ENCODE data around the gene RPL36.

RPL36 gene

GRCh38 chr19:5690125-5690954 is at the start of gene RPL36:
Gene RPL36 (plus strand): TSS chr19:5690295. CDS start chr19:5690508, 213 bp downstream.
- peak; percentile 98 for DNase-seq (ENCODE audit: low read depth)

- DNase-seq (ENCODE audit: low read depth), result no peak
Measured at GRCh38 chr19:5641171-5641570, 48.9 kb upstream of the RPL36 start.

- no peak for DNase-seq (ENCODE audit: low read depth)
Measured at GRCh38 chr19:5642204-5642603, 47.9 kb upstream of the RPL36 start.

- no peak for DNase-seq (ENCODE audit: low read depth)
Measured at GRCh38 chr19:5643060-5643459, 47.0 kb upstream of the RPL36 start.

- DNase-seq (ENCODE audit: low read depth), result no peak
Measured at GRCh38 chr19:5644037-5644436, 46.1 kb upstream of the RPL36 start.

GRCh38 chr19:5645409-5645808 is 44.7 kb upstream of the RPL36 start:
- no peak for DNase-seq (ENCODE audit: low read depth)

- no peak for DNase-seq (ENCODE audit: low read depth)
Measured at GRCh38 chr19:5646703-5647102, 43.4 kb upstream of the RPL36 start.

- no peak for DNase-seq (ENCODE audit: low read depth)
Measured at GRCh38 chr19:5648464-5648863, 41.6 kb upstream of the RPL36 start.

- DNase-seq (ENCODE audit: low read depth), result no peak
Measured at GRCh38 chr19:5651361-5651760, 38.7 kb upstream of the RPL36 start.

- no peak for DNase-seq (ENCODE audit: low read depth)
Measured at GRCh38 chr19:5652261-5652660, 37.8 kb upstream of the RPL36 start.

GRCh38 chr19:5654931-5655330 is 35.2 kb upstream of the RPL36 start:
- DNase-seq (ENCODE audit: low read depth), result no peak

- no peak for DNase-seq (ENCODE audit: low read depth)
Measured at GRCh38 chr19:5655412-5655811, 34.7 kb upstream of the RPL36 start.

GRCh38 chr19:5661483-5661882 is 28.6 kb upstream of the RPL36 start:
- no peak for DNase-seq (ENCODE audit: low read depth)

GRCh38 chr19:5663904-5664303 is 26.2 kb upstream of the RPL36 start:
- no peak for DNase-seq (ENCODE audit: low read depth)

- no peak for DNase-seq (ENCODE audit: low read depth)
Measured at GRCh38 chr19:5664515-5664914, 25.6 kb upstream of the RPL36 start.

- no peak for DNase-seq (ENCODE audit: low read depth)
Measured at GRCh38 chr19:5665781-5666513, 24.1 kb upstream of the RPL36 start.

- no peak for DNase-seq (ENCODE audit: low read depth)
Measured at GRCh38 chr19:5666921-5667610, 23.0 kb upstream of the RPL36 start.

GRCh38 chr19:5667751-5668271 is 22.3 kb upstream of the RPL36 start:
- DNase-seq (ENCODE audit: low read depth), result no peak

- no peak for DNase-seq (ENCODE audit: low read depth)
Measured at GRCh38 chr19:5669212-5669611, 20.9 kb upstream of the RPL36 start.

- DNase-seq (ENCODE audit: low read depth), result no peak
Measured at GRCh38 chr19:5671600-5671999, 18.5 kb upstream of the RPL36 start.

- DNase-seq (ENCODE audit: low read depth), result no peak
Measured at GRCh38 chr19:5672708-5673459, 17.2 kb upstream of the RPL36 start.

- DNase-seq (ENCODE audit: low read depth), result no peak
Measured at GRCh38 chr19:5673752-5674151, 16.3 kb upstream of the RPL36 start.

Data from stimulated activated CD4-positive, alpha-beta T cell treated with anti-CD3 and anti-CD28 coated beads, Interleukin-2, amount 100 ng/mL, for 4 hours (primary cell).